CD14-positive monocyte (primary cell): ENCODE measurements around the gene DAPK1. TPM values are rescaled to one million over a fixed set of nuclear protein-coding genes. Genes with fewer than 3 reads are reported as not detected.

ENCODE experiments used
- DNase-seq, 3 donors: peaks; one replicate each; pipeline ENCODE4 v3.0.0-alpha.2; 2011 to 2022
- H2AFZ ChIP-seq: 2 replicates; pipeline ENCODE4 v1.6.0; 2012; ENCODE audit warnings: mild to moderate bottlenecking, low read depth, low read length, inconsistent platforms; ENCODE audit not compliant: insufficient read depth, poor library complexity, severe bottlenecking
- H3K27ac ChIP-seq, 2 donors: 1 replicate in 1 of 2; 2 replicates in 1 of 2; pipeline ENCODE4 v1.5.1; 2012 to 2013; ENCODE audit warnings: low read length in 2 of 2, control low read depth in 1 of 2, inconsistent platforms in 1 of 2, low read depth in 1 of 2, mild to moderate bottlenecking in 1 of 2
- H3K27me3 ChIP-seq, 2 donors: one replicate each; pipeline versions ENCODE4 v1.6.0 to v1.6.1; 2011 to 2013; ENCODE audit warnings: low read length in 2 of 2; ENCODE audit not compliant: control insufficient read depth in 2 of 2, insufficient read depth in 2 of 2
- H3K36me3 ChIP-seq, 2 donors: replicated peaks in 1 of 2; 1 replicate in 1 of 2; 2 replicates in 1 of 2; pipeline versions ENCODE4 v1.5.1 to v1.6.1; 2012 to 2013; ENCODE audit warnings: low read length in 2 of 2, control low read depth in 1 of 2, inconsistent platforms in 1 of 2, mild to moderate bottlenecking in 1 of 2; ENCODE audit not compliant: insufficient read depth in 2 of 2, control insufficient read depth in 1 of 2
- H3K4me1 ChIP-seq, 2 donors: 1 replicate in 1 of 2; 2 replicates in 1 of 2; pipeline versions ENCODE4 v1.5.1 to v1.6.1; 2012 to 2013; ENCODE audit warnings: low read length in 2 of 2, control low read depth in 1 of 2, inconsistent platforms in 1 of 2, mild to moderate bottlenecking in 1 of 2, moderate library complexity in 1 of 2; ENCODE audit not compliant: insufficient read depth in 2 of 2, control insufficient read depth in 1 of 2
- H3K4me2 ChIP-seq: replicated peaks from 2 replicates; pipeline ENCODE3; 2012; ENCODE audit warnings: low read length, moderate library complexity, mild to moderate bottlenecking; ENCODE audit not compliant: poor library complexity, severe bottlenecking; ENCODE audit errors: extremely low read depth
- H3K4me3 ChIP-seq, 3 experiments: fragments of 200-600 bp in 1 of 3; sonication (generic) in 1 of 3; replicated peaks in 1 of 3; 1 replicate in 2 of 3; 2 replicates in 1 of 3; pipeline ENCODE4 v1.5.1; 2011 to 2013; ENCODE audit warnings: low read length in 3 of 3, mild to moderate bottlenecking in 3 of 3, control low read depth in 2 of 3, low read depth in 2 of 3, inconsistent platforms in 1 of 3, moderate library complexity in 1 of 3
- H3K79me2 ChIP-seq: 2 replicates; pipeline ENCODE4 v1.6.0; 2012; ENCODE audit warnings: mild to moderate bottlenecking, control low read depth, inconsistent platforms, low read length, moderate library complexity; ENCODE audit not compliant: insufficient read depth
- H3K9ac ChIP-seq: 2 replicates; pipeline ENCODE4 v1.6.0; 2017; ENCODE audit warnings: low read length, mild to moderate bottlenecking; ENCODE audit not compliant: insufficient read depth, poor library complexity, severe bottlenecking
- H3K9me3 ChIP-seq, 2 donors: replicated peaks in 1 of 2; 1 replicate in 1 of 2; 2 replicates in 1 of 2; pipeline versions ENCODE4 v1.5.1 to v1.6.1; 2012 to 2013; ENCODE audit warnings: low read length in 2 of 2, control low read depth in 1 of 2; ENCODE audit not compliant: control insufficient read depth in 1 of 2, insufficient read depth in 1 of 2
- H4K20me1 ChIP-seq: 2 replicates; pipeline ENCODE4 v1.6.0; 2012; ENCODE audit warnings: mild to moderate bottlenecking, low read length, control low read depth, moderate library complexity; ENCODE audit not compliant: insufficient read depth
- H3K27ac Mint-ChIP-seq, 7 donors: one replicate each; pipeline ENCODE4 v1.8.0; 2020; ENCODE audit warnings: mild to moderate bottlenecking in 7 of 7, mixed read lengths in 7 of 7, moderate library complexity in 6 of 7, inconsistent platforms in 2 of 7
- H3K27me3 Mint-ChIP-seq, 3 donors: one replicate each; pipeline ENCODE4 v1.8.0; 2021 to 2022; ENCODE audit warnings: low read depth in 3 of 3, mild to moderate bottlenecking in 3 of 3, mixed read lengths in 3 of 3, moderate library complexity in 3 of 3, inconsistent platforms in 1 of 3
- H3K36me3 Mint-ChIP-seq, 2 donors: one replicate each; pipeline ENCODE4 v1.8.0; 2020; ENCODE audit warnings: mixed read lengths in 2 of 2, inconsistent platforms in 1 of 2, mild to moderate bottlenecking in 1 of 2
- H3K4me1 Mint-ChIP-seq: one replicate; pipeline ENCODE4 v1.8.0; 2020; ENCODE audit warnings: mild to moderate bottlenecking, mixed read lengths
- H3K4me3 Mint-ChIP-seq, 2 donors: one replicate each; pipeline ENCODE4 v1.8.0; 2020; ENCODE audit warnings: mild to moderate bottlenecking in 2 of 2, mixed read lengths in 2 of 2, moderate library complexity in 1 of 2
- H3K9me3 Mint-ChIP-seq, 7 donors: one replicate each; pipeline ENCODE4 v1.8.0; 2020 to 2022; ENCODE audit warnings: mixed read lengths in 7 of 7, mild to moderate bottlenecking in 6 of 7, moderate library complexity in 6 of 7, inconsistent platforms in 2 of 7
- CTCF ChIP-seq: fragments of 200-600 bp; IDR thresholded peaks from one replicate; pipeline ENCODE4 v1.8.0; 2022; ENCODE audit warnings: antibody characterized with exemption, mild to moderate bottlenecking
- WGBS: methylation state at CpG from one replicate; pipeline ENCODE4 v1.1.5; 2013; ENCODE audit warnings: missing lambda C conversion rate; ENCODE audit not compliant: insufficient coverage; 5-methylcytosine and 5-hydroxymethylcytosine counted together
- intact Hi-C, 2 donors: fragments of 100-400 bp; cut with micrococcal nuclease; formaldehyde crosslinking; loops; one replicate each; pipeline versions ENCODE4 v1.15.0 to v1.15.1; 2023
- polyA plus RNA-seq, 3 donors: library from polyadenylated mRNA; depleted of rRNA in 1 of 3; unstranded in 2 of 3; stranded (reverse) in 1 of 3; fragments of 300-500 nt in 2 of 3; fragments of >200 nt in 1 of 3; fragmentation: Illumina TruSeq in 2 of 3; gene quantifications; 1 replicate in 2 of 3; 2 replicates in 1 of 3; pipeline ENCODE4 v1.2.3, GENCODE V29; 2012 to 2021

The DAPK1 gene
- polyA plus RNA-seq, 3 donors: 24.1 to 102 (median 44.4) TPM

DNA sequence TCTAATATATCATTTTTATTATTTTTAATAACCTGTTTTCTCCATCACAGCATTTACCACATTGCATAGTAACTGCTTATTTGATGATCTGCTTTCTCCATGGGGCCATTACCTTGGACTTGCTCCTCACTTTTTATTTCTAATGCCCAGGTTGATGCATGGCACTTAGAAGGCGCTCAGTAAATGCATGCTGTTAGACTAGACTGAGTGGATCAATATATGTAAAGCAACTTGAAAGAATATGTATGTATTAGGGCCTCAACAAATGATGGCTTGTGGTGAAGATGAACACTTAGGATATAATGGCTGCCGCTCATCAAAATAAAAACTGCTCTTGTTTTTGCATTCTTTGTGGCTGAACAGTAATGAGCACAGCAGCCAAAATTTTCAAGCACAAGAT is 5.8 kb downstream of the DAPK1 start:
- peak overlapping the region in 2 of 7 donors; percentile 63 to 64 for H3K27ac Mint-ChIP-seq
- Histone ChIP-seq H4K20me1 (peaks cover 49% of the 10 kb centered on the region), H3K4me1 (peaks cover 53 to 57% of the 10 kb centered on the region in 2 donors), H2AFZ (no peak overlapping the region), H3K4me2 (no peak overlapping the region), H3K4me3 (peak overlapping the region in 1 of 3 experiments; percentile 15), H3K36me3 (peaks cover 20 to 34% of the 10 kb centered on the region in 2 donors), H3K79me2 (peaks cover 73% of the 10 kb centered on the region), H3K9ac (no peak overlapping the region), H3K9me3 (no peaks in the 10 kb centered on the region), H3K27ac (no peak overlapping the region), H3K27me3 (no peaks in the 10 kb centered on the region)
- H3K36me3 Mint-ChIP-seq: peaks cover 67 to 68% of the 10 kb centered on the region in 2 donors
- DNase-seq: no peak
- peaks cover 0 to 3% (median 0%) of the 10 kb centered on the region in 7 donors for H3K9me3 Mint-ChIP-seq
- peaks cover 63% of the 10 kb centered on the region for H3K4me1 Mint-ChIP-seq
- H3K27me3 Mint-ChIP-seq: peaks cover 0 to 3% (median 0%) of the 10 kb centered on the region in 3 donors
- no peak for TF ChIP-seq CTCF
- 100% methylated on average over 1 of the region's 2 CpGs for WGBS
- intact Hi-C loops: loop anchor here (2.0 to 10.0 kb wide), 4 partner anchors 13 to 291 kb away; no protein-coding TSS in a partner anchor
- no peak overlapping the region for H3K4me3 Mint-ChIP-seq

- Histone ChIP-seq H3K9me3 (no peaks in the 10 kb centered on the region), H3K27ac (no peak overlapping the region), H3K27me3 (no peaks in the 10 kb centered on the region), H3K79me2 (peaks cover 68% of the 10 kb centered on the region), H3K9ac (no peak overlapping the region), H3K4me3 (no peak overlapping the region), H3K4me2 (no peak overlapping the region), H2AFZ (no peak overlapping the region), H3K4me1 (peaks cover 56 to 57% of the 10 kb centered on the region in 2 donors), H3K36me3 (peaks cover 20 to 38% of the 10 kb centered on the region in 2 donors), H4K20me1 (peaks cover 46% of the 10 kb centered on the region)
- WGBS: 0% methylated on average over 1 of the region's 5 CpGs
- TF ChIP-seq CTCF: no peak
- peaks cover 65% of the 10 kb centered on the region for H3K4me1 Mint-ChIP-seq
- peaks cover 0 to 2% (median 0%) of the 10 kb centered on the region in 3 donors for H3K27me3 Mint-ChIP-seq
- H3K4me3 Mint-ChIP-seq: no peak overlapping the region
- DNase-seq: no peak
- intact Hi-C loops: loop anchor here (2.0 to 10.0 kb wide), 4 partner anchors 13 to 291 kb away; no protein-coding TSS in a partner anchor
- H3K27ac Mint-ChIP-seq: peak overlapping the region in 2 of 7 donors; percentile 52 to 63
- H3K9me3 Mint-ChIP-seq: peaks cover 0 to 3% (median 0%) of the 10 kb centered on the region in 7 donors
- H3K36me3 Mint-ChIP-seq: peaks cover 71 to 72% of the 10 kb centered on the region in 2 donors
Observed at GRCh38 chr9:87503927-87504326, 6.3 kb downstream of the DAPK1 start.
